ENCODE measurements around the gene BACH2. TPM values are rescaled to one million over a fixed set of nuclear protein-coding genes. Genes with fewer than 3 reads are reported as not detected.

Gene BACH2
- total RNA-seq, 1 donor, result 3.6 TPM

GRCh38 chr6:90160013-90160412 lies 136.6 kb downstream of the BACH2 start:
- no peaks in the 10 kb centered on the region for H4K20me1 ChIP-seq (ENCODE audit: insufficient read depth, low read length)

GRCh38 chr6:90159452-90159851 lies 137.2 kb downstream of the BACH2 start:
- Histone ChIP-seq H3K4me3 (ENCODE audit: insufficient read depth, low read length) (no peak overlapping the region), H3K27ac (ENCODE audit: low read depth, low read length) (no peak overlapping the region), H3K4me1 (ENCODE audit: insufficient read depth, low read length) (no peaks in the 10 kb centered on the region), H3K9me3 (ENCODE audit: low read depth, low read length) (no peaks in the 10 kb centered on the region), H3K4me2 (ENCODE audit: insufficient read depth, low read length) (no peak overlapping the region), H4K20me1 (ENCODE audit: insufficient read depth, low read length) (no peaks in the 10 kb centered on the region), H3K27me3 (ENCODE audit: insufficient read depth, low read length) (no peaks in the 10 kb centered on the region), H3K36me3 (ENCODE audit: insufficient read depth, low read length) (no peaks in the 10 kb centered on the region), H3K79me2 (ENCODE audit: insufficient read depth, low read length) (no peaks in the 10 kb centered on the region), H2AFZ (ENCODE audit: low read length) (no peak overlapping the region)
- DNase-seq (ENCODE audit: insufficient read length, low spot score, missing footprints), result no peak
- no peak for TF ChIP-seq CTCF (IDR thresholded peaks at IDR 0.05; ENCODE audit: extremely low read depth, low read depth, low read length)

More at GRCh38 chr6:90160013-90160412, 136.6 kb downstream of the BACH2 start:
- H3K4me3 ChIP-seq (ENCODE audit: insufficient read depth, low read length), result no peak overlapping the region
- no peak overlapping the region for H3K4me2 ChIP-seq (ENCODE audit: insufficient read depth, low read length)
- H2AFZ ChIP-seq (ENCODE audit: low read length), result no peak overlapping the region
- no peak overlapping the region for H3K27ac ChIP-seq (ENCODE audit: low read depth, low read length)
- no peaks in the 10 kb centered on the region for H3K79me2 ChIP-seq (ENCODE audit: insufficient read depth, low read length)
- TF ChIP-seq CTCF (IDR thresholded peaks at IDR 0.05; ENCODE audit: extremely low read depth, low read depth, low read length), result no peak
- H3K9me3 ChIP-seq (ENCODE audit: low read depth, low read length), result no peaks in the 10 kb centered on the region
- H3K36me3 ChIP-seq (ENCODE audit: insufficient read depth, low read length), result no peaks in the 10 kb centered on the region
- no peak for DNase-seq (ENCODE audit: insufficient read length, low spot score, missing footprints)
- H3K27me3 ChIP-seq (ENCODE audit: insufficient read depth, low read length), result no peaks in the 10 kb centered on the region
- H3K4me1 ChIP-seq (ENCODE audit: insufficient read depth, low read length), result no peaks in the 10 kb centered on the region

- H3K9me3 ChIP-seq (ENCODE audit: low read depth, low read length), result no peaks in the 10 kb centered on the region
- H3K4me3 ChIP-seq (ENCODE audit: insufficient read depth, low read length), result no peak overlapping the region
- H3K4me2 ChIP-seq (ENCODE audit: insufficient read depth, low read length), result no peak overlapping the region
- H3K79me2 ChIP-seq (ENCODE audit: insufficient read depth, low read length), result no peaks in the 10 kb centered on the region
- no peaks in the 10 kb centered on the region for H3K27me3 ChIP-seq (ENCODE audit: insufficient read depth, low read length)
- no peak overlapping the region for H2AFZ ChIP-seq (ENCODE audit: low read length)
- TF ChIP-seq CTCF (IDR thresholded peaks at IDR 0.05; ENCODE audit: extremely low read depth, low read depth, low read length), result no peak
- no peak overlapping the region for H3K27ac ChIP-seq (ENCODE audit: low read depth, low read length)
- H4K20me1 ChIP-seq (ENCODE audit: insufficient read depth, low read length), result no peaks in the 10 kb centered on the region
- no peaks in the 10 kb centered on the region for H3K36me3 ChIP-seq (ENCODE audit: insufficient read depth, low read length)
- no peaks in the 10 kb centered on the region for H3K4me1 ChIP-seq (ENCODE audit: insufficient read depth, low read length)
- DNase-seq (ENCODE audit: insufficient read length, low spot score, missing footprints), result no peak
Measured at GRCh38 chr6:90158936-90159335, 137.7 kb downstream of the BACH2 start.

DNA sequence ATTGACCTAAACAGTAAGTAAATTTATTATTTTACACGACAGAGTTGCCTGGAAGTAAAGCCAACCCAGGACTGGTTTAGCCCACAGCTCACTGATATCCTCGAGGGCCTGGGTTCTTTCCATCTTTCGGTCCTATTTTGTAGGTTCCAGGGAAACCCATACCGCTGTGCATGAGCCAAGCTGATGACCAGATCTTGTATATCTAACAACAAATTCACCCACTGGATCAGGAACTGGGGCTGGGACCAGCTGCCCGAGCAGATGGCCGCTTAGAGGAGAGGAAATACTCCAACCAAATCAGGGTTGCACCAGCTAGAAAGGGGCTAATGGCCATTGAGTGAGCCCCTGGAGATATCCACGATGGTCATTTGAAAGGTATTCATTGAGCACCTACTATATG lies 139.2 kb downstream of the BACH2 start:
- no peak for DNase-seq (ENCODE audit: insufficient read length, low spot score, missing footprints)
- no peak overlapping the region for H3K4me3 ChIP-seq (ENCODE audit: insufficient read depth, low read length)
- no peaks in the 10 kb centered on the region for H3K9me3 ChIP-seq (ENCODE audit: low read depth, low read length)
- H3K36me3 ChIP-seq (ENCODE audit: insufficient read depth, low read length), result no peaks in the 10 kb centered on the region
- H3K27me3 ChIP-seq (ENCODE audit: insufficient read depth, low read length), result peaks cover 3% of the 10 kb centered on the region
- H3K79me2 ChIP-seq (ENCODE audit: insufficient read depth, low read length), result no peaks in the 10 kb centered on the region
- no peak overlapping the region for H2AFZ ChIP-seq (ENCODE audit: low read length)
- no peaks in the 10 kb centered on the region for H3K4me1 ChIP-seq (ENCODE audit: insufficient read depth, low read length)
- H3K4me2 ChIP-seq (ENCODE audit: insufficient read depth, low read length), result no peak overlapping the region
- no peak overlapping the region for H3K27ac ChIP-seq (ENCODE audit: low read depth, low read length)
- no peaks in the 10 kb centered on the region for H4K20me1 ChIP-seq (ENCODE audit: insufficient read depth, low read length)
- TF ChIP-seq CTCF (IDR thresholded peaks at IDR 0.05; ENCODE audit: extremely low read depth, low read depth, low read length), result no peak
